ENCODE results near the gene CNOT8.
"Not testable (repeated sequence)": the region's sequence is repeated elsewhere in the genome, so short reads cannot be mapped to it uniquely, and the experiment has no call there.

The CNOT8 gene

GRCh38 chr5:154858297-154858971 is at the start of gene CNOT8:
TSS of gene CNOT8 (plus strand) at chr5:154858627. CDS start at chr5:154863279, 4,652 bp downstream.
- DNase-seq: peak; percentile 97

GRCh38 chr5:154811239-154811638 is 47.2 kb upstream of the CNOT8 start:
- no peak for DNase-seq

- peak; percentile 62 for DNase-seq
Measured at GRCh38 chr5:154811653-154812465, 46.6 kb upstream of the CNOT8 start.

- DNase-seq: no peak
Measured at GRCh38 chr5:154813158-154813557, 45.3 kb upstream of the CNOT8 start.

GRCh38 chr5:154813736-154814135 is 44.7 kb upstream of the CNOT8 start:
- DNase-seq: peak; percentile 49

- DNase-seq: no peak
Measured at GRCh38 chr5:154815025-154815424, 43.4 kb upstream of the CNOT8 start.

GRCh38 chr5:154815684-154816247 is 42.7 kb upstream of the CNOT8 start:
- DNase-seq: no peak

- DNase-seq: no peak
Measured at GRCh38 chr5:154816891-154817492, 41.4 kb upstream of the CNOT8 start.

GRCh38 chr5:154817815-154818214 is 40.6 kb upstream of the CNOT8 start:
- DNase-seq: no peak

- DNase-seq: no peak
Measured at GRCh38 chr5:154818471-154819116, 39.8 kb upstream of the CNOT8 start.

GRCh38 chr5:154819546-154819945 is 38.9 kb upstream of the CNOT8 start:
- no peak for DNase-seq

GRCh38 chr5:154820383-154820782 is 38.0 kb upstream of the CNOT8 start:
- no peak for DNase-seq

- not testable (repeated sequence) for DNase-seq
Measured at GRCh38 chr5:154822896-154823295, 35.5 kb upstream of the CNOT8 start.

- no peak for DNase-seq
Measured at GRCh38 chr5:154823605-154824004, 34.8 kb upstream of the CNOT8 start.

GRCh38 chr5:154824070-154824469 is 34.4 kb upstream of the CNOT8 start:
- DNase-seq: no peak

GRCh38 chr5:154829181-154829588 is 29.2 kb upstream of the CNOT8 start:
- no peak for DNase-seq

- no peak for DNase-seq
Measured at GRCh38 chr5:154829589-154830218, 28.7 kb upstream of the CNOT8 start.

- DNase-seq: no peak
Measured at GRCh38 chr5:154830219-154830595, 28.2 kb upstream of the CNOT8 start.

- no peak for DNase-seq
Measured at GRCh38 chr5:154830596-154830995, 27.8 kb upstream of the CNOT8 start.

- no peak for DNase-seq
Measured at GRCh38 chr5:154831451-154831850, 27.0 kb upstream of the CNOT8 start.

- DNase-seq: not testable (repeated sequence)
Measured at GRCh38 chr5:154832804-154833203, 25.6 kb upstream of the CNOT8 start.

GRCh38 chr5:154834053-154834452 is 24.4 kb upstream of the CNOT8 start:
- DNase-seq: no peak

- not testable (repeated sequence) for DNase-seq
Measured at GRCh38 chr5:154835701-154836052, 22.8 kb upstream of the CNOT8 start.
